ENCODE measurements around the gene TCL1A. TPM values are rescaled to one million over a fixed set of nuclear protein-coding genes. Genes with fewer than 3 reads are reported as not detected.

TCL1A gene
- total RNA-seq, 1 experiment from 2014 or later = not detected

GRCh38 chr14:95701846-95702221 is 12.1 kb downstream of the TCL1A start:
- BruUV-seq (replicated peaks) = no TSS peak
- CTCF ChIA-PET = no interaction called here
- H3K27ac ChIP-seq = no peak overlapping the region

GRCh38 chr14:95700221-95700976 is 13.5 kb downstream of the TCL1A start:
- H3K4me3 ChIP-seq = no peak overlapping the region
- H2AFZ ChIP-seq = no peak overlapping the region
- no peaks in the 10 kb centered on the region for H3K4me1 ChIP-seq (replicated peaks; ENCODE audit: insufficient read depth)
- intact Hi-C loops (cut with micrococcal nuclease; ENCODE audit: unreplicated experiment) = no loop called here
- ChIA-PET CTCF (no interaction called here), POLR2A (ENCODE audit: unreplicated experiment) (no interaction called here)
- no peaks in the 10 kb centered on the region for H3K9me3 ChIP-seq (ENCODE audit: insufficient read depth, low read depth)
- peaks cover 27% of the 10 kb centered on the region; the same call in 1 of the 2 replicates for H3K27me3 ChIP-seq (ENCODE audit: insufficient read depth, low read depth)
- no peaks in the 10 kb centered on the region for H3K9me2 ChIP-seq (ENCODE audit: insufficient read depth)
- no peaks in the 10 kb centered on the region for H3K36me3 ChIP-seq (ENCODE audit: low read depth)
- TF ChIP-seq EZH2 (IDR thresholded peaks at IDR 0.05; ENCODE audit: low read depth) = no peak
- no peak for TF ChIP-seq CTCF (conservative IDR thresholded peaks at IDR 0.05)
- no TSS peak for BruUV-seq (replicated peaks)
- H4K20me1 ChIP-seq (ENCODE audit: insufficient read depth) = no peaks in the 10 kb centered on the region
- no peaks in the 10 kb centered on the region for H3F3A ChIP-seq (ENCODE audit: insufficient read depth, low read depth)
- H3K79me2 ChIP-seq (ENCODE audit: low read depth) = no peaks in the 10 kb centered on the region
- H3K27ac ChIP-seq = no peak overlapping the region
- H3K4me2 ChIP-seq = no peak overlapping the region
- no peak for DNase-seq

More at GRCh38 chr14:95701846-95702221, 12.1 kb downstream of the TCL1A start:
- H3K9me2 ChIP-seq (ENCODE audit: insufficient read depth) = no peaks in the 10 kb centered on the region
- H3K79me2 ChIP-seq (ENCODE audit: low read depth) = no peaks in the 10 kb centered on the region
- POLR2A ChIA-PET (ENCODE audit: unreplicated experiment) = no interaction called here
- DNase-seq = no peak
- no peaks in the 10 kb centered on the region for H3K36me3 ChIP-seq (ENCODE audit: low read depth)
- H4K20me1 ChIP-seq (ENCODE audit: insufficient read depth) = no peaks in the 10 kb centered on the region
- no peak for TF ChIP-seq CTCF (conservative IDR thresholded peaks at IDR 0.05)
- no peaks in the 10 kb centered on the region for H3K4me1 ChIP-seq (replicated peaks; ENCODE audit: insufficient read depth)
- no peak overlapping the region for H3K4me2 ChIP-seq
- no peaks in the 10 kb centered on the region for H3K9me3 ChIP-seq (ENCODE audit: insufficient read depth, low read depth)
- intact Hi-C loops (cut with micrococcal nuclease; ENCODE audit: unreplicated experiment) = no loop called here
- H3F3A ChIP-seq (ENCODE audit: insufficient read depth, low read depth) = no peaks in the 10 kb centered on the region
- no peak overlapping the region for H3K4me3 ChIP-seq
- H2AFZ ChIP-seq = no peak overlapping the region
- peaks cover 21% of the 10 kb centered on the region; the same call in 1 of the 2 replicates for H3K27me3 ChIP-seq (ENCODE audit: insufficient read depth, low read depth)

DNA sequence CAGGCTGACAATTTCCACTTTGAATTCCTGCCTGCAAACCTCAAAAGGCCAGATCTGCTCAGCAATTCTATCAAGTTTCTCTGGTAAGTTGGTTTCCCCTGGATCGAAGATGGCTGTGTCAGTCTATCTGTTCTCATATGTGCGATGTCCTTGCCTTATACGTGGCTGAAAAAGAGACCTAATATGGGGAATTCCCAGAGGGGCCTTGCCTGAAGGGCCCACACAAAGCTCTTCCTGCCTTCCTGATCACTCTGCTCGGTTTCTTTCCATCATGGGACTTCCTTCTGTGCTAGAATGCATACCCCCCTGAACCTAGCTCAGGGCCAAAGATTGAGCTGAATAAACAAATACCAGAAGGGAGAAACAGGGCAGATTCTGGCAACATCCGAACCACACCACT is 14.5 kb downstream of the TCL1A start:
- intact Hi-C loops (cut with micrococcal nuclease; ENCODE audit: unreplicated experiment) = no loop called here
- Histone ChIP-seq H3K27me3 (ENCODE audit: insufficient read depth, low read depth) (peaks cover 25% of the 10 kb centered on the region), H2AFZ (no peak overlapping the region), H3K36me3 (ENCODE audit: low read depth) (no peaks in the 10 kb centered on the region), H3K79me2 (ENCODE audit: low read depth) (no peaks in the 10 kb centered on the region), H3K9me2 (ENCODE audit: insufficient read depth) (no peaks in the 10 kb centered on the region), H4K20me1 (ENCODE audit: insufficient read depth) (no peaks in the 10 kb centered on the region), H3F3A (ENCODE audit: insufficient read depth, low read depth) (no peaks in the 10 kb centered on the region), H3K4me1 (replicated peaks; ENCODE audit: insufficient read depth) (no peaks in the 10 kb centered on the region), H3K4me2 (no peak overlapping the region), H3K27ac (no peak overlapping the region), H3K4me3 (no peak overlapping the region), H3K9me3 (ENCODE audit: insufficient read depth, low read depth) (no peaks in the 10 kb centered on the region)
- POLR2A ChIA-PET (ENCODE audit: unreplicated experiment) = no interaction called here
- CTCF ChIA-PET = no interaction called here
- DNase-seq = no peak
- no TSS peak for BruUV-seq (replicated peaks)
- TF ChIP-seq EZH2 (IDR thresholded peaks at IDR 0.05; ENCODE audit: low read depth) (no peak), CTCF (conservative IDR thresholded peaks at IDR 0.05) (no peak)

Data from PC-9 (cell line).